Islet of Langerhans (tissue), 1 donor: Measurements from ENCODE around the gene TSPAN7.

Source experiments
- FAIRE-seq: peaks from one replicate; lab custom pipeline; 2011; peaks lifted over from hg19 to GRCh38; lab: Jason Lieb, UNC

The TSPAN7 gene

DNA sequence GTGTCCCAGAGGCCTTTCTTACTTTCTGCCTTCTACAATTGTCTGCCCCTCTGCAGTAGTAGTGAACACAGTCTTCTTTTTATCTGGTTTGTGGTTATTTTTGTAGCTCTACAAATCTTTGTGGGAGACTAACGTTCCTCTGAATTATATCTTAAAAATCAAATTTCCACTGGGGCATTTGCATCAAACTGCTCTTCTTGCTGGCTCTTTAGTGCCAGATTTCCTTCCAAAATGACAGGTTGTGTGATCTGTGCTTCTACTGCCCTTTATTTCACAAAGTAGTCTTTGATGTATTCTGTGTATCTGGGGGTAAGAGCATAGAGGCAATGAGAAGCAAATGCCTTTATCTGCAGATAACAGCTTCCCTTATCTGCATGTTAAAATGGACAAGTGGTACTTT is 34.5 kb downstream of the TSPAN7 start:
- FAIRE-seq: no peak

GRCh38 chrX:38596939-38597338 is 35.6 kb downstream of the TSPAN7 start:
- FAIRE-seq: peak; percentile 69

DNA sequence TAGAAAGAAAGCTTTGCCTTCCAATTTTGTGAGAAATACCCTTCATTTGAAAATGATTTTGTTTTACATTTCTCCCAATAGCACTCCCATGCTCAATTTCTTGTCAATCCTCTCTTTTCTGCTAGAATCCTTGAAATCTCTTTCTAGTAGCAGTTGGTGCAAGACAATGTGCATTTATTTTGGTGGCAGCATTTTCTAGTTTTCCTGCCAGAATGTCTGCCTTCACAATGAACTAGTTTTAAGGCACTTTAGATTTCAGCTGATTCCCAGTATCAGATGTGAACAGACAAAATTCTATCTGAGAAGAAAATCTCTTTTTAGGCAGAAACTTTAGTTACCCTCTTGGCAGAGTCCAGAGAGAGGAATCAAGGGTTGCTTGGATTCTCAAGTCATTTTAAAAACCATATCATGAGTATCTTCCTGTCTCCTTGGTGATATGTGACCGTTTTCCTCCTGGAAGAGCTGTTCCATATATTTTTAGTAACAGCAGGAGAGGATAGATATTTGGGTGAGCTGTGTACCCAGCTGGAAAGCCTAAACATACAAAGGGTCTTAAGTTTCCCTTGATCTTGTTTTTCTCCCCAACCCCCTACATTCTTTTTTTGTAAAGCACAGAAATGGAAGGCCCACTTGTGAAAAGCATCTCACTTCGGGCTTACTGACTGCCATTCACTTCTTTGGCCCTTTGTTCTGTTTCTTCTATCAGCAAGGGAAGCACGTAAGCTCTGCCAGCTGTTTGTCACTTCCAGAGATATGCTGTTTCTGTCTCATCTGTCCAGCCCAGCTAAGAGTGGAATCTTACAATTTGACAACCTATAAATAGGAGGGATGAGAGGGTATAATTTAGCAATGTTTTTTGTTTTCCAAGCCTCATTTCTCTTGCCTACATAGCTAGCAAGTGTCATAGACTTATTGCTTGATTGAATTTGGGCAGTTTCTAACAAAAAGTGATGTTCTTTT is 38.7 kb downstream of the TSPAN7 start:
- no peak for FAIRE-seq

DNA sequence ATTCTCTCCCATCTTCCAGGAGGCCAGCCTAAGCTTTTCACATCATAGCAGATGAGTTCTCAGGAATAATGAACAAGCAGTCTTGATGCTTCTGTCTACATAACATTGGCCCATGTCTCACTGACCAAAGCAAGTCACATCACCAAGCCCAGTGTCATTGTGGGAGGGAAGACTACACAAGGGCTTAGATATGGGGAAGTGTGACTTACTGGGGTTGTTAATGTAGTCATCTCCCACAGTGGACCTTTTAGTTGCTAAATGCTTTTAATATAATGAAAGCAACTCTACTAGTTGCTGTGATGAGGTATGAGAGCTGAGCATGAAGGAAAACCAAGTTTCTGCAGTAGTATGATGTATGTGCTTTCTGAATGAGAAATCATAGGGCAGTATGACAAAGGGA is 40.5 kb downstream of the TSPAN7 start:
- no peak for FAIRE-seq

- FAIRE-seq: no peak
Observed at GRCh38 chrX:38606821-38607220, 45.5 kb downstream of the TSPAN7 start.

- FAIRE-seq: no peak
Observed at GRCh38 chrX:38607976-38608375, 46.6 kb downstream of the TSPAN7 start.

GRCh38 chrX:38610849-38611248 is 49.5 kb downstream of the TSPAN7 start:
- FAIRE-seq: no peak

- no peak for FAIRE-seq
Observed at GRCh38 chrX:38612281-38612680, 50.9 kb downstream of the TSPAN7 start.

DNA sequence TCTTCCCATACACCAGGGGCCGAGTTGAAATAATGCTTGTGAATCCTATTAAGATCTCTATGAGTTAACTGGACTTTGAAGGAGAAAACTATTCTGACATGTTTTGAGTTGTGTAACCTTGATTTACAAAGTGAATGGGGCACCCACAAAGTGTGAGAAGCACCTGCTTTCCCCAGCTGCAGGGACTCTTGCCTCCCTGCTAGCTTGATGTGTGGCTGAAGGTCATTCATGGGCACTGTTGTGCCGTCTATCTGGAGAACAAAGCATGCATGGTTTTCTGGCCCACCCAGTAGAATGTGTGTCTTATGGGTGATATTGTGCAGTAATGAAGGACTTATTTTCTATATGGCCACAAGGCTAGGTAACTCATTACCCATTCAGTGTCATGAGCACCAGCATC is 53.1 kb downstream of the TSPAN7 start:
- FAIRE-seq: no peak

DNA sequence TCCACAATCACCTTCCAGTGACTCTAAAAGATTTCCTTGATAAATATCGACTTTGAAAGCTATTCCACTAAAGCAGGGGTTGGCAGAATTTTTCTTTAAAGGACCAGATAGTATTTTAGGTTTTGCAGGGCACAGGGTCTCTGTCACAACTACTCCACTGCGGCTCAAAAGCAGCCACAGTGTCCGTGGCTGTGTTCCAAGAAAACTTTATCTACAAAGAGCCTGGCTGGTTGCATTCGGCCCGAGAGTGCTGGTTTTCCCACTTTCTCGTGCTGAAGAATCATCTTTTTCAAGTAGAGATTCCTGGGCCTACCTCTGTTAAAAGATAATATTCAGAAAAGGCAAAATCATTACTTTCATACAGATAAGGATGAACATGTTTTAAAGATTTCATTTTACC is 55.6 kb downstream of the TSPAN7 start:
- no peak for FAIRE-seq

DNA sequence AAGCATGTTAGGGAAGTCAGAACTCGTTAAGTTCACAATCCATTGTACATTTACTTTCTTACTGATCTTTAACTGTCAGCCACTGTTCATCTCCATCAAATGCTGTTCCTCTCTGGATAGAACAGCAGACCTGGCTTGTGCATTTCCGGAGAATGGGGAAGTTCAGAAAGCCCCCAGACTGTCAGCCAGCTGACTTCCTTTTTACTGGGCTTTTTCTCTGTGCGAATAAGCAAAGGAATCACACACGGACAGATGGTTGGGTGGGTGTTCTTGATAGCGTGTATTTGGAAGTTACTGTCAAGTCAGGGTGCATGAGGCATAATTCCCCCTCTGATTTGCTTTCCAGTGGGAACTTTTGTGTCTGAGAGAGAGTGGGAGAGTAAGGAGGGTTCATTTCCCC is 56.8 kb downstream of the TSPAN7 start:
- no peak for FAIRE-seq

DNA sequence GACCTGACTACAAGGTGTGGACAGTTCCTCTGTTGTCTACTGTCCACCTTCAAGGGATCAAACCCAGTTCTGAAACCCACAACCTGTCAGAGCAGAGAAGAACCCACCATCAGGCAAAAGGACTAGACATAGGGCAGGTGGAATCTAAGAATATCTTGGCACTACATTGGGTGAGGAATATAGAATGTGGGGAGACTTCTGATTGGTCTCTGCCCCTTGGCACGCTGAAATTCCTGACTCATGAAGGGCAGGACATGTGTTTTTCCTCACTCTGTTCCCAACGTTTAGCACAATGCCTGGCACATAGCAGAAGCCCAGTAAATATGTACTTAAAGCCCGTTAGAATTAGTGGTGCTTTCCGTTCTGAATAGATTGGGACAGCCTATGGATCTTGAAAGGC is 59.3 kb downstream of the TSPAN7 start:
- no peak for FAIRE-seq

- peak; percentile 56 for FAIRE-seq
Observed at GRCh38 chrX:38626296-38626695, 65.0 kb downstream of the TSPAN7 start.

GRCh38 chrX:38627683-38628082 is 66.3 kb downstream of the TSPAN7 start:
- no peak for FAIRE-seq

DNA sequence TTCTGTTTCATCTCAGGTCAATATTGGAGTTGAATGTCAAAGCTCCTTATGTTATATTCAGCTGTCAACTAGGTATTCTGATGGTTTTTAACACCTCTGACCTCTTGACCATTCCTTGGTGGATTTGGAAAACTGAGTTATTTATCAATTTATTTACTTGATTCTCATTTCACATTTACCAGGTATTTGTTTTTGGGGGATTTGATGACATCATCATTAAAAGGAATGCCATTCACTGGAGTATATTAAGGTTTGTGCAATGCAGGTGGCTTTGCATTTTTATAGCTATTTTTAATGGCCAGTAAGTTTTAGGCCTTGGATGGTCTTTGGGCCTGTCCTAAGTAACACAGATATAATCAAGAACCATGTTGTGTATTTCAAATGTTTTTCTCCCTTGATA is 67.2 kb downstream of the TSPAN7 start:
- no peak for FAIRE-seq

DNA sequence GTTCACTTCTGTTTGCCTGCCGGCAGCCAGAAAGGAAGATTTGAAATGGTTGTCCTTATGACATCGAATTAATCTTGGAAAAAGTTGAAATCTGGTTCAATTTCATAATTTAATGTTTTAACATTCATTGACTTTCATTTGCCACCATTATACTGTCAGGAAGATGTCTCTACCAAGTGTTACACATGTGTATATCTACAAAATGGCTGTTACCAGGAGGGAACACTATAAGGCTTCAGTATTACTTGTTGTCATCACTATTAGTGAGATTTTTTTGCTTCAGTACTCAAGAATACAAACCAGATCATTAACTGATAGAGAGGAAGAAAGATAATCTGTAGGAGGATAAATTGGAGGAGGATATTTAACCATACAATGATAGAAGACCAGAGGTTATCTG is 71.2 kb downstream of the TSPAN7 start:
- FAIRE-seq: no peak

DNA sequence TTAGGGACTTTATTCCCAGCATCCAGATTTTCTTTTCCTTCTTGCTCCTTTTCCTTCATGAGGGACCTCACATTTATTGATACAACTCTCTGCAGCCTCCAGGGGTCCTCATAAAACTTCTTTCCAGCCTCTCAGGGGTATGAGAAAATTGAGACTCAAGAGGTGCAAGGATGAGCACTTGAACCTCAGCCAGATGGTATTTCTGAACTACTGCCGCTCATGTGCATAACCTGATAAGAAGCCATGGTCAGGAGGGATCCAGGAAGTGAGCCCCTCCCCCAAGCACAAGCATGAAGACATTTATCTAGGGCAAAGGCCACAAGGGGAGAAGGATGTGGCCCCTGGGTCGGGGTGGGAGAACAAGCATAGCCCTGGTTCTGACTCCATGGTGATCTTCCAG is 73.3 kb downstream of the TSPAN7 start:
- FAIRE-seq: no peak

- no peak for FAIRE-seq
Observed at GRCh38 chrX:38636949-38637819, 75.8 kb downstream of the TSPAN7 start.

GRCh38 chrX:38638952-38639529 is 77.7 kb downstream of the TSPAN7 start:
- no peak for FAIRE-seq

GRCh38 chrX:38639730-38640129 is 78.4 kb downstream of the TSPAN7 start:
- no peak for FAIRE-seq

- FAIRE-seq: no peak
Observed at GRCh38 chrX:38641197-38641596, 79.9 kb downstream of the TSPAN7 start.

DNA sequence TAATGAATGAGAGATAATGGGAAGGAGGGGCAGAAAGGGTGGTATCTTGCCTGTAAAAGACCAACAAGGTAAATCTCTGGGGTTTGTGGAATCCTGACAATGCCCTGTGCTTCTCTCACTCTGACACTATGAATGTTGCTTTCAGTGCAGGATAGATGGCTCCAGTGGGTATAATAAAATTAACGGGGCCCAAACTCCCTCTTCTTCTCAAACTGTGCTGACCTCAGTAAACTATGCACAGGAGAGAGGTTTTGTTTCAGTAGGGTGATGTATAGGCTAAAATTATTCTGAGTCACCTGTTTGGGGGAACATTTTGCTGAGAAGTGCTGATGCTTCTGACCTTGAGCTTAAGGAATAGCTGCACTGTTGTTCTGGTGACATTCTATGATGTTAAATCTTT is 82.6 kb downstream of the TSPAN7 start:
- no peak for FAIRE-seq

- no peak for FAIRE-seq
Observed at GRCh38 chrX:38646129-38646528, 84.8 kb downstream of the TSPAN7 start.
